Liver (tissue), 9 donors: ENCODE measurements around the gene SAC3D1. TPM values are rescaled to one million over a fixed set of nuclear protein-coding genes. Genes with fewer than 3 reads are reported as not detected.

Experiments
- DNase-seq: peaks from one replicate; pipeline ENCODE4 v3.0.0-alpha.2; 2017; ENCODE audit warnings: low spot score
- H3K27ac ChIP-seq, 2 donors: one replicate each; pipeline ENCODE4 v1.7.0; 2013; ENCODE audit warnings: inconsistent platforms in 2 of 2, low read length in 2 of 2, control low read depth in 1 of 2, low read depth in 1 of 2, mild to moderate bottlenecking in 1 of 2
- H3K27me3 ChIP-seq, 4 donors: one replicate each; pipeline versions ENCODE4 v1.6.1 to v1.7.0; 2013; ENCODE audit warnings: low read length in 3 of 4, inconsistent platforms in 1 of 4, mild to moderate bottlenecking in 1 of 4, moderate library complexity in 1 of 4; ENCODE audit not compliant: control insufficient read depth in 4 of 4, insufficient read depth in 4 of 4
- H3K36me3 ChIP-seq, 4 donors: one replicate each; pipeline versions ENCODE4 v1.6.1 to v1.7.0; 2013; ENCODE audit warnings: low read length in 3 of 4, mild to moderate bottlenecking in 3 of 4, low read depth in 1 of 4, moderate library complexity in 1 of 4; ENCODE audit not compliant: control insufficient read depth in 4 of 4, insufficient read depth in 3 of 4
- H3K4me1 ChIP-seq, 4 donors: one replicate each; pipeline versions ENCODE4 v1.6.1 to v1.7.0; 2013; ENCODE audit warnings: low read length in 3 of 4, mild to moderate bottlenecking in 3 of 4, moderate library complexity in 1 of 4; ENCODE audit not compliant: control insufficient read depth in 4 of 4, insufficient read depth in 4 of 4
- H3K4me3 ChIP-seq, 3 donors: one replicate each; pipeline versions ENCODE4 v1.6.1 to v1.7.0; 2013; ENCODE audit warnings: low read length in 3 of 3, control low read depth in 1 of 3, low read depth in 1 of 3, mild to moderate bottlenecking in 1 of 3
- H3K9ac ChIP-seq, 2 donors: one replicate each; pipeline ENCODE4 v1.7.0; 2013; ENCODE audit warnings: low read length in 2 of 2, mild to moderate bottlenecking in 2 of 2, moderate library complexity in 2 of 2, control low read depth in 1 of 2, low read depth in 1 of 2
- H3K9me3 ChIP-seq, 4 donors: one replicate each; pipeline versions ENCODE4 v1.6.1 to v1.7.0; 2013; ENCODE audit warnings: low read length in 3 of 4; ENCODE audit not compliant: control insufficient read depth in 4 of 4
- EGR1 ChIP-seq, 2 donors: IDR thresholded peaks; 2 replicates each; pipeline ENCODE4 v1.6.1; 2016 to 2018; ENCODE audit warnings: antibody characterized with exemption in 2 of 2, low read depth in 2 of 2
- FOXA1 ChIP-seq: IDR thresholded peaks from 2 replicates; pipeline ENCODE4 v1.6.1; 2016; ENCODE audit warnings: antibody characterized with exemption
- FOXA2 ChIP-seq: IDR thresholded peaks from 2 replicates; pipeline ENCODE4 v1.6.1; 2016; ENCODE audit warnings: antibody characterized with exemption
- GABPA ChIP-seq, 2 donors: IDR thresholded peaks in 1 of 2; conservative IDR thresholded peaks in 1 of 2; 2 replicates each; pipeline ENCODE4 v1.6.1; 2016; ENCODE audit warnings: antibody characterized with exemption in 2 of 2, mild to moderate bottlenecking in 1 of 2, moderate library complexity in 1 of 2
- HNF4A ChIP-seq, 2 donors: conservative IDR thresholded peaks; 2 replicates each; pipeline ENCODE4 v1.6.1; 2016; ENCODE audit warnings: antibody characterized with exemption in 2 of 2, mild to moderate bottlenecking in 2 of 2
- HNF4G ChIP-seq: IDR thresholded peaks from 2 replicates; pipeline ENCODE4 v1.6.1; 2016; ENCODE audit warnings: antibody characterized with exemption
- NR2F2 ChIP-seq: IDR thresholded peaks from 2 replicates; pipeline ENCODE4 v1.6.1; 2016; ENCODE audit warnings: antibody characterized with exemption
- RAD21 ChIP-seq, 2 donors: IDR thresholded peaks; 2 replicates each; pipeline ENCODE4 v1.6.1; 2016; ENCODE audit warnings: antibody characterized with exemption in 2 of 2, mild to moderate bottlenecking in 2 of 2
- RXRA ChIP-seq, 2 donors: IDR thresholded peaks; 2 replicates each; pipeline ENCODE4 v1.6.1; 2017 to 2018; ENCODE audit warnings: antibody characterized with exemption in 2 of 2, mild to moderate bottlenecking in 1 of 2
- SP1 ChIP-seq: IDR thresholded peaks from 2 replicates; pipeline ENCODE4 v1.6.1; 2018; ENCODE audit warnings: antibody characterized with exemption, mild to moderate bottlenecking
- TAF1 ChIP-seq: conservative IDR thresholded peaks from 2 replicates; pipeline ENCODE4 v1.6.1; 2016; ENCODE audit warnings: antibody characterized with exemption, mild to moderate bottlenecking
- YY1 ChIP-seq: IDR thresholded peaks from 2 replicates; pipeline ENCODE4 v1.6.1; 2016; ENCODE audit warnings: antibody characterized with exemption, mild to moderate bottlenecking
- WGBS: extraction: QIAGEN DNeasy Blood & Tissue Kit; methylation state at CpG from one replicate; pipeline ENCODE4 v1.1.7; 2013; 5-methylcytosine and 5-hydroxymethylcytosine counted together
- polyA plus RNA-seq, 2 donors: library from polyadenylated mRNA; stranded (reverse) in 1 of 2; unstranded in 1 of 2; fragments of 200-250 nt in 1 of 2; fragments of >200 nt in 1 of 2; fragmentation: Nextera tagmentation in 1 of 2; extraction: Ambion mirVana in 1 of 2; gene quantifications; one replicate each; pipeline versions ENCODE4 v1.2.1 to v1.2.3, GENCODE V29; 2013 to 2015
- total RNA-seq, 2 donors: library from RNA; depleted of rRNA; stranded (reverse); fragments of >200 nt; gene quantifications; one replicate each; pipeline ENCODE4 v1.2.3, GENCODE V29; 2014
- TF ChIP-seq, protein P1 (sequence below): IDR thresholded peaks from 2 replicates; pipeline ENCODE4 v1.6.1; 2016; ENCODE audit warnings: antibody characterized with exemption, mild to moderate bottlenecking
- TF ChIP-seq, protein P2 (sequence below): fragments of 150-350 bp; IDR thresholded peaks from 2 replicates; pipeline ENCODE4 v1.5.1; 2017; ENCODE audit warnings: improper control_type of control experiment, low read depth, low read length; ENCODE audit not compliant: missing input control
- TF ChIP-seq, protein P3 (sequence below): IDR thresholded peaks from 2 replicates; pipeline ENCODE4 v1.6.1; 2016; ENCODE audit warnings: antibody characterized with exemption
- TF ChIP-seq, protein P4 (sequence below): IDR thresholded peaks from 2 replicates; pipeline ENCODE4 v1.6.1; 2016; ENCODE audit warnings: antibody characterized with exemption
- TF ChIP-seq, protein P5 (sequence below): IDR thresholded peaks from 2 replicates; pipeline ENCODE4 v1.6.1; 2016; ENCODE audit warnings: antibody characterized with exemption
- donor health status: healthy.
- donor health status: healthy.
- donor health status: healthy.
- donor health status: healthy.
- donor health status: healthy.

The SAC3D1 gene
- total and polyA plus RNA-seq, 4 donors, result 3.8 to 7.9 (median 6.8) TPM

DNA sequence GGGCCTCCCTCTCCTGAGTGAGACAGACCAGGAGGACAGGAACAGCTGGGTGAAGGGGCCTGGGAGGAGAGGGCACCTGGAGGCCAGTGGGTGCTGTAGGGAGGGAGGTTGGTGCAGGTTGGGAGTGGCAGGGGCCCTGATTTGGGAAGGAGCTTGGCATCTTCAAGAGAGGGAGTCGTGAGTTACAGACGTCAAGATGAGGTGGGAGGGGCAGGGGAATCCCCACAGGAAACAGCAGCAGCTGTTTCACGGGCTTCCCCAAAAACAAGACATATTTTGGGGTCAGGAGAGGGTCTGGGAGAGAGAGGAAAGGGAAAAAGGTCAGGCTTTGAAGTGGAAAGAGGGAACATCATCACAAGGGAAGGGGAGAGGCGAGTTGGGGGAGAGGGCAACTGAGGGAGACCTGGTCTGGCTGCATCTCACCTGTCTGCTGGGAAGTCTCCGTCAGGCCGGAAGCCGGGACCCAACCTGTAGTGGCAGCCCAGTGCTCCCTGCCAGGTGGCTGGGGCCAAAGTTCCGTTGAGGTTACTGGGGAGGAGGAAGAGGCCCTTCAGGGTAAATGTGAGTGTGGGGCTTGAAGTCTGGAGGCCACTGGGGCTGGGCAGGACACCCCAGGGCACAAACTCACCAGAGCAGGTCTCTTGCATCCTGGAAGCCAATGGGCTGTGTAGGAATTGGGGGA, 13.0 kb downstream of the SAC3D1 start:
- 64% methylated on average over 8 of the region's 8 CpGs for WGBS
- Histone ChIP-seq H3K9ac (no peak overlapping the region), H3K9me3 (no peaks in the 10 kb centered on the region), H3K36me3 (no peaks in the 10 kb centered on the region), H3K4me3 (no peak overlapping the region), H3K27ac (no peak overlapping the region), H3K4me1 (peaks cover 0 to 4% (median 1%) of the 10 kb centered on the region in 4 donors), H3K27me3 (no peaks in the 10 kb centered on the region)
- TF ChIP-seq, protein P1, sequence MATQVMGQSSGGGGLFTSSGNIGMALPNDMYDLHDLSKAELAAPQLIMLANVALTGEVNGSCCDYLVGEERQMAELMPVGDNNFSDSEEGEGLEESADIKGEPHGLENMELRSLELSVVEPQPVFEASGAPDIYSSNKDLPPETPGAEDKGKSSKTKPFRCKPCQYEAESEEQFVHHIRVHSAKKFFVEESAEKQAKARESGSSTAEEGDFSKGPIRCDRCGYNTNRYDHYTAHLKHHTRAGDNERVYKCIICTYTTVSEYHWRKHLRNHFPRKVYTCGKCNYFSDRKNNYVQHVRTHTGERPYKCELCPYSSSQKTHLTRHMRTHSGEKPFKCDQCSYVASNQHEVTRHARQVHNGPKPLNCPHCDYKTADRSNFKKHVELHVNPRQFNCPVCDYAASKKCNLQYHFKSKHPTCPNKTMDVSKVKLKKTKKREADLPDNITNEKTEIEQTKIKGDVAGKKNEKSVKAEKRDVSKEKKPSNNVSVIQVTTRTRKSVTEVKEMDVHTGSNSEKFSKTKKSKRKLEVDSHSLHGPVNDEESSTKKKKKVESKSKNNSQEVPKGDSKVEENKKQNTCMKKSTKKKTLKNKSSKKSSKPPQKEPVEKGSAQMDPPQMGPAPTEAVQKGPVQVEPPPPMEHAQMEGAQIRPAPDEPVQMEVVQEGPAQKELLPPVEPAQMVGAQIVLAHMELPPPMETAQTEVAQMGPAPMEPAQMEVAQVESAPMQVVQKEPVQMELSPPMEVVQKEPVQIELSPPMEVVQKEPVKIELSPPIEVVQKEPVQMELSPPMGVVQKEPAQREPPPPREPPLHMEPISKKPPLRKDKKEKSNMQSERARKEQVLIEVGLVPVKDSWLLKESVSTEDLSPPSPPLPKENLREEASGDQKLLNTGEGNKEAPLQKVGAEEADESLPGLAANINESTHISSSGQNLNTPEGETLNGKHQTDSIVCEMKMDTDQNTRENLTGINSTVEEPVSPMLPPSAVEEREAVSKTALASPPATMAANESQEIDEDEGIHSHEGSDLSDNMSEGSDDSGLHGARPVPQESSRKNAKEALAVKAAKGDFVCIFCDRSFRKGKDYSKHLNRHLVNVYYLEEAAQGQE, result no peak
- TF ChIP-seq RAD21 (IDR thresholded peaks at IDR 0.05), result no peak
- TF ChIP-seq SP1, result no peak
- no peak for TF ChIP-seq HNF4G
- no peak for TF ChIP-seq RXRA (IDR thresholded peaks at IDR 0.05)
- TF ChIP-seq YY1, result no peak
- TF ChIP-seq, protein P2, sequence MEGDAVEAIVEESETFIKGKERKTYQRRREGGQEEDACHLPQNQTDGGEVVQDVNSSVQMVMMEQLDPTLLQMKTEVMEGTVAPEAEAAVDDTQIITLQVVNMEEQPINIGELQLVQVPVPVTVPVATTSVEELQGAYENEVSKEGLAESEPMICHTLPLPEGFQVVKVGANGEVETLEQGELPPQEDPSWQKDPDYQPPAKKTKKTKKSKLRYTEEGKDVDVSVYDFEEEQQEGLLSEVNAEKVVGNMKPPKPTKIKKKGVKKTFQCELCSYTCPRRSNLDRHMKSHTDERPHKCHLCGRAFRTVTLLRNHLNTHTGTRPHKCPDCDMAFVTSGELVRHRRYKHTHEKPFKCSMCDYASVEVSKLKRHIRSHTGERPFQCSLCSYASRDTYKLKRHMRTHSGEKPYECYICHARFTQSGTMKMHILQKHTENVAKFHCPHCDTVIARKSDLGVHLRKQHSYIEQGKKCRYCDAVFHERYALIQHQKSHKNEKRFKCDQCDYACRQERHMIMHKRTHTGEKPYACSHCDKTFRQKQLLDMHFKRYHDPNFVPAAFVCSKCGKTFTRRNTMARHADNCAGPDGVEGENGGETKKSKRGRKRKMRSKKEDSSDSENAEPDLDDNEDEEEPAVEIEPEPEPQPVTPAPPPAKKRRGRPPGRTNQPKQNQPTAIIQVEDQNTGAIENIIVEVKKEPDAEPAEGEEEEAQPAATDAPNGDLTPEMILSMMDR, result no peak
- TF ChIP-seq HNF4A (conservative IDR thresholded peaks at IDR 0.05), result no peak
- TF ChIP-seq NR2F2, result no peak
- TF ChIP-seq, protein P3, sequence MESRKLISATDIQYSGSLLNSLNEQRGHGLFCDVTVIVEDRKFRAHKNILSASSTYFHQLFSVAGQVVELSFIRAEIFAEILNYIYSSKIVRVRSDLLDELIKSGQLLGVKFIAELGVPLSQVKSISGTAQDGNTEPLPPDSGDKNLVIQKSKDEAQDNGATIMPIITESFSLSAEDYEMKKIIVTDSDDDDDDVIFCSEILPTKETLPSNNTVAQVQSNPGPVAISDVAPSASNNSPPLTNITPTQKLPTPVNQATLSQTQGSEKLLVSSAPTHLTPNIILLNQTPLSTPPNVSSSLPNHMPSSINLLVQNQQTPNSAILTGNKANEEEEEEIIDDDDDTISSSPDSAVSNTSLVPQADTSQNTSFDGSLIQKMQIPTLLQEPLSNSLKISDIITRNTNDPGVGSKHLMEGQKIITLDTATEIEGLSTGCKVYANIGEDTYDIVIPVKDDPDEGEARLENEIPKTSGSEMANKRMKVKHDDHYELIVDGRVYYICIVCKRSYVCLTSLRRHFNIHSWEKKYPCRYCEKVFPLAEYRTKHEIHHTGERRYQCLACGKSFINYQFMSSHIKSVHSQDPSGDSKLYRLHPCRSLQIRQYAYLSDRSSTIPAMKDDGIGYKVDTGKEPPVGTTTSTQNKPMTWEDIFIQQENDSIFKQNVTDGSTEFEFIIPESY, result no peak
- no peak for TF ChIP-seq FOXA1
- no peak for TF ChIP-seq GABPA (IDR thresholded peaks at IDR 0.05 in 1 of 2, conservative IDR thresholded peaks at IDR 0.05 in 1 of 2)
- DNase-seq, result no peak

DNA sequence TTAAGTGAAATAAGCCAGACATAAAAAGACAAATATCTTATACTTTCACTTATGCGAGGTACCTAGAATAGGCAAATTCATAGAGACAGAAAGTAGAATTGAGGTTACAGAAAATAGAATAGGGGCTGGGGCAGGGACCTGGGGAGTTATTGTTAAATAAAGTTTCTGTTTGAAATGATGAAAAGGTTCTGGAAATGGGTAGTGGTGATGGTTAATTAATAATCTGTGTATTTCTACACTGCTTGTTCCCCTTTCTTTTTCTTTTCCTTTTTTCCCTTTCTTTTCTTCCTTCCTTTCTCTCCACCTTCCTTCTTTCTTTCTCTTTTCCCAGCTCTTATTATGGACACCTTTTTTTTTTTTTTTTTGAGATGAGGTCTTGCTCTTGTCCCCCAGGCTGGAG, 14.5 kb downstream of the SAC3D1 start:
- Histone ChIP-seq H3K27ac (no peak overlapping the region), H3K4me1 (peaks cover 0 to 4% (median 1%) of the 10 kb centered on the region in 4 donors), H3K27me3 (no peaks in the 10 kb centered on the region), H3K9ac (no peak overlapping the region), H3K9me3 (no peaks in the 10 kb centered on the region), H3K36me3 (no peaks in the 10 kb centered on the region), H3K4me3 (no peak overlapping the region)
- WGBS, result 89% methylated on average over 1 of the region's 1 CpG
- no peak for DNase-seq
- TF ChIP-seq EGR1 (IDR thresholded peaks at IDR 0.05; ENCODE audit: low read depth in 2 of 2), result no peak
- TF ChIP-seq, protein P4, sequence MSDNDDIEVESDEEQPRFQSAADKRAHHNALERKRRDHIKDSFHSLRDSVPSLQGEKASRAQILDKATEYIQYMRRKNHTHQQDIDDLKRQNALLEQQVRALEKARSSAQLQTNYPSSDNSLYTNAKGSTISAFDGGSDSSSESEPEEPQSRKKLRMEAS, result no peak
- no peak for TF ChIP-seq RAD21 (IDR thresholded peaks at IDR 0.05)
- TF ChIP-seq FOXA2, result no peak
- TF ChIP-seq FOXA1, result no peak
- TF ChIP-seq, protein P1, result no peak
- no peak for TF ChIP-seq TAF1
- TF ChIP-seq, protein P5, sequence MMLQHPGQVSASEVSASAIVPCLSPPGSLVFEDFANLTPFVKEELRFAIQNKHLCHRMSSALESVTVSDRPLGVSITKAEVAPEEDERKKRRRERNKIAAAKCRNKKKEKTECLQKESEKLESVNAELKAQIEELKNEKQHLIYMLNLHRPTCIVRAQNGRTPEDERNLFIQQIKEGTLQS, result no peak
- no peak for TF ChIP-seq RXRA (IDR thresholded peaks at IDR 0.05)
- TF ChIP-seq, protein P3, result no peak
- no peak for TF ChIP-seq HNF4G
- TF ChIP-seq YY1, result no peak
- no peak for TF ChIP-seq GABPA (IDR thresholded peaks at IDR 0.05 in 1 of 2, conservative IDR thresholded peaks at IDR 0.05 in 1 of 2)
- TF ChIP-seq HNF4A (conservative IDR thresholded peaks at IDR 0.05), result no peak
- no peak for TF ChIP-seq SP1
